NB4 (cell line): ENCODE results near the gene UTP14A.
A peak's percentile ranks its signal among the peaks of the same experiment; 100 is the strongest.
"Not testable (repeated sequence)": the region's sequence is repeated elsewhere in the genome, so short reads cannot be mapped to it uniquely, and the experiment has no call there.

ENCODE experiments used
- DNase-seq: peaks from one replicate; pipeline ENCODE4 v3.0.0; 2010; ENCODE audit warnings: low read depth
- H3K4me3 ChIP-seq: one replicate; pipeline ENCODE4 v1.5.1; 2011; ENCODE audit warnings: mild to moderate bottlenecking, low read depth, low read length, moderate library complexity
- CTCF ChIP-seq: IDR thresholded peaks from one replicate; pipeline ENCODE4 v1.5.1; 2012; ENCODE audit warnings: low read depth, low read length
- MAX ChIP-seq: IDR thresholded peaks from 2 replicates; pipeline ENCODE4 v1.6.1; 2011; ENCODE audit warnings: low read depth, low read length
- MYC ChIP-seq: IDR thresholded peaks from 2 replicates; pipeline ENCODE4 v1.6.1; 2011; ENCODE audit warnings: low read depth, low read length
- POLR2A ChIP-seq: IDR thresholded peaks from 2 replicates; pipeline ENCODE4 v1.6.1; 2011; ENCODE audit warnings: mild to moderate bottlenecking; ENCODE audit not compliant: insufficient read length; ENCODE audit errors: extremely low read depth

UTP14A gene

GRCh38 chrX:129905787-129906580, at the start of gene UTP14A:
TSS of gene UTP14A (plus strand) at chrX:129906164. CDS start at chrX:129906211, 47 bp downstream.
- H3K4me3 ChIP-seq: peak within 1 kb of the TSS; percentile 97
- DNase-seq: peak; percentile 95
- TF ChIP-seq MAX (peak; percentile 79), CTCF (no peak), MYC (peak; percentile 88), POLR2A (peak; percentile 67)

GRCh38 chrX:129859134-129859533, 46.8 kb upstream of the UTP14A start:
- H3K4me3 ChIP-seq, DNase-seq: not testable (repeated sequence)

- not testable (repeated sequence) for DNase-seq, H3K4me3 ChIP-seq
Observed at GRCh38 chrX:129866321-129866720, 39.6 kb upstream of the UTP14A start.

GRCh38 chrX:129872524-129872923, 33.4 kb upstream of the UTP14A start:
- no peak for TF ChIP-seq MAX
- no peak for TF ChIP-seq POLR2A
- TF ChIP-seq CTCF: no peak
- TF ChIP-seq MYC: no peak
- DNase-seq: no peak
- H3K4me3 ChIP-seq: no peak overlapping the region

- TF ChIP-seq MAX (no peak), CTCF (no peak), POLR2A (no peak), MYC (no peak)
- H3K4me3 ChIP-seq: no peak overlapping the region
- peak; percentile 43 for DNase-seq
Observed at GRCh38 chrX:129875669-129876068, 30.3 kb upstream of the UTP14A start.

- peak; percentile 2 for DNase-seq
- no peak for TF ChIP-seq MAX
- TF ChIP-seq POLR2A: no peak
- no peak for TF ChIP-seq MYC
- no peak for TF ChIP-seq CTCF
- no peak overlapping the region for H3K4me3 ChIP-seq
Observed at GRCh38 chrX:129876771-129877305, 29.1 kb upstream of the UTP14A start.

GRCh38 chrX:129877401-129877800, 28.6 kb upstream of the UTP14A start:
- TF ChIP-seq POLR2A (no peak), MYC (no peak), CTCF (no peak), MAX (no peak)
- DNase-seq: peak; percentile 14
- H3K4me3 ChIP-seq: no peak overlapping the region
